ENCODE measurements around the gene AOX1.

- TF ChIP-seq CTCF (IDR thresholded peaks at IDR 0.05 in 4 of 5, conservative IDR thresholded peaks at IDR 0.05 in 1 of 5) (no peak), POLR2A (IDR thresholded peaks at IDR 0.05) (no peak)
Observed at GRCh38 chr2:200587007-200587616, 1.3 kb downstream of the AOX1 start.

Data from gastrocnemius medialis (tissue), 4 donors.